Spleen (tissue), 11 donors: ENCODE results near the gene ANKRD12. TPM values are rescaled to one million over a fixed set of nuclear protein-coding genes. Genes with fewer than 3 reads are reported as not detected.

Experiments used
- DNase-seq: peaks from one replicate; pipeline ENCODE4 v3.0.0-alpha.2; 2020
- H3K27ac ChIP-seq, 8 donors: fragments of 200-600 bp; sonication (generic) in 7 of 8; 1 replicate in 4 of 8; 2 replicates in 4 of 8; pipeline versions ENCODE4 v1.5.0 to v1.8.0; 2016 to 2021; ENCODE audit warnings: inconsistent platforms in 4 of 8, mild to moderate bottlenecking in 4 of 8, moderate library complexity in 1 of 8
- H3K27me3 ChIP-seq, 7 donors: fragments of 200-600 bp; sonication (generic) in 6 of 7; replicated peaks in 1 of 7; 1 replicate in 4 of 7; 2 replicates in 3 of 7; pipeline versions ENCODE4 v1.5.0 to v1.8.0; 2016 to 2021; ENCODE audit warnings: inconsistent platforms in 3 of 7, mild to moderate bottlenecking in 1 of 7
- H3K36me3 ChIP-seq, 6 donors: fragments of 200-600 bp; sonication (generic) in 5 of 6; 1 replicate in 4 of 6; 2 replicates in 2 of 6; pipeline versions ENCODE4 v1.5.0 to v1.8.0; 2016 to 2021; ENCODE audit warnings: inconsistent platforms in 2 of 6
- H3K4me1 ChIP-seq, 6 donors: fragments of 200-600 bp; sonication (generic) in 5 of 6; 1 replicate in 3 of 6; 2 replicates in 3 of 6; pipeline versions ENCODE4 v1.5.0 to v1.8.0; 2016 to 2021; ENCODE audit warnings: inconsistent platforms in 3 of 6
- H3K4me3 ChIP-seq, 8 donors: fragments of 200-600 bp; sonication (generic) in 7 of 8; 1 replicate in 4 of 8; 2 replicates in 4 of 8; pipeline versions ENCODE4 v1.5.0 to v1.8.0; 2016 to 2021; ENCODE audit warnings: inconsistent platforms in 4 of 8, mild to moderate bottlenecking in 4 of 8, moderate library complexity in 2 of 8
- H3K9me3 ChIP-seq, 8 donors: fragments of 200-600 bp; sonication (generic) in 7 of 8; 1 replicate in 4 of 8; 2 replicates in 4 of 8; pipeline versions ENCODE4 v1.5.0 to v1.8.0; 2016 to 2021; ENCODE audit warnings: inconsistent platforms in 4 of 8
- CTCF ChIP-seq, 11 experiments: fragments of 200-600 bp in 7 of 11; fragments of 450-650 bp in 4 of 11; sonication (generic) in 4 of 11; IDR thresholded peaks in 8 of 11; conservative IDR thresholded peaks in 3 of 11; 1 replicate in 7 of 11; 2 replicates in 4 of 11; pipeline versions ENCODE4 v1.4.0 to v1.8.0; 2016 to 2021; ENCODE audit warnings: antibody characterized with exemption in 11 of 11, inconsistent platforms in 4 of 11, mild to moderate bottlenecking in 1 of 11
- POLR2A ChIP-seq, 3 donors: fragments of 450-650 bp; IDR thresholded peaks; one replicate each; pipeline ENCODE4 v1.5.1; 2017; ENCODE audit warnings: antibody characterized with exemption in 3 of 3, mild to moderate bottlenecking in 1 of 3
- POLR2AphosphoS5 ChIP-seq, 3 donors: sonication (generic); formaldehyde crosslinking; IDR thresholded peaks; one replicate each; pipeline ENCODE4 v1.5.1; 2017; ENCODE audit warnings: antibody characterized with exemption in 3 of 3
- WGBS, 5 donors: extraction: QIAGEN DNeasy Blood & Tissue Kit in 3 of 5; methylation state at CpG; one replicate each; pipeline versions ENCODE4 v1.1.5 to v1.1.7; 2013 to 2018; 5-methylcytosine and 5-hydroxymethylcytosine counted together
- intact Hi-C: fragments of 100-400 bp; cut with DNase I; formaldehyde crosslinking; loops from one replicate; pipeline ENCODE4 v1.15.0; 2023; ENCODE audit warnings: low total_unique reads
- polyA plus RNA-seq, 3 donors: library from polyadenylated mRNA; stranded (reverse); fragments of 200-250 nt; gene quantifications; one replicate each; pipeline ENCODE4 v1.2.1, GENCODE V29; 2013
- total RNA-seq, 7 donors: library from RNA; depleted of rRNA in 3 of 7; stranded (reverse); fragments of >200 nt in 3 of 7; fragmentation: NEBNext Ultra II Directional in 4 of 7; extraction: Animal tissue kit (Norgen Biotek cat#: 25700) in 4 of 7; gene quantifications; one replicate each; pipeline versions ENCODE4 v1.1.0 to v1.2.1, GENCODE V29; 2016 to 2021
- donor health status: healthy with polysubstance abuse.
- donor health status: DM: no; HTN: no; CAD: no; lungs with moderate emphysema.
- donor health status: DM: no; HTN: no; CAD: no.
- donor health status: Bipolar disorder and iron deficiency.
- donor health status: healthy.
- donor health status: DM: no; HTN: no; CAD: no.
- donor health status: DM: yes; HTN: yes; CAD: no.

Gene ANKRD12
- total and polyA plus RNA-seq, 10 donors, result 7.6 to 122 (median 84.4) TPM

GRCh38 chr18:9095297-9096006 lies 41.1 kb upstream of the ANKRD12 start:
- Histone ChIP-seq H3K27ac (peak overlapping the region in 7 of 8 donors; percentile 19 to 75 (median 54)), H3K36me3 (no peaks in the 10 kb centered on the region), H3K4me1 (peaks cover 0 to 44% (median 14%) of the 10 kb centered on the region in 6 donors), H3K9me3 (no peaks in the 10 kb centered on the region), H3K27me3 (no peaks in the 10 kb centered on the region), H3K4me3 (peak overlapping the region in 1 of 8 donors; percentile 13)
- intact Hi-C loops, result no loop called here
- TF ChIP-seq POLR2A (IDR thresholded peaks at IDR 0.05) (no peak), CTCF (IDR thresholded peaks at IDR 0.05 in 8 of 11, conservative IDR thresholded peaks at IDR 0.05 in 3 of 11) (no peak), POLR2AphosphoS5 (IDR thresholded peaks at IDR 0.05) (peak in 1 of 3 donors; percentile 39)
- WGBS, 5 donors, result 20 to 32% (median 28%) methylated on average over 9 of the region's 9 CpGs
- DNase-seq, result no peak

GRCh38 chr18:9096007-9096371 lies 40.6 kb upstream of the ANKRD12 start:
- H3K27ac ChIP-seq, result peak overlapping the region in 5 of 8 donors; percentile 37 to 75 (median 71)
- TF ChIP-seq POLR2AphosphoS5 (IDR thresholded peaks at IDR 0.05) (no peak), POLR2A (IDR thresholded peaks at IDR 0.05) (no peak), CTCF (IDR thresholded peaks at IDR 0.05 in 8 of 11, conservative IDR thresholded peaks at IDR 0.05 in 3 of 11) (no peak)
- no peaks in the 10 kb centered on the region for H3K27me3 ChIP-seq
- intact Hi-C loops, result no loop called here
- no peak overlapping the region for H3K4me3 ChIP-seq
- H3K36me3 ChIP-seq, result no peaks in the 10 kb centered on the region
- peaks cover 0 to 45% (median 15%) of the 10 kb centered on the region in 6 donors for H3K4me1 ChIP-seq
- H3K9me3 ChIP-seq, result no peaks in the 10 kb centered on the region
- no peak for DNase-seq
- 71 to 82% (median 76%) methylated on average over 3 of the region's 3 CpGs for WGBS, 5 donors

- H3K27ac ChIP-seq, result no peak overlapping the region
- no peak for TF ChIP-seq CTCF (IDR thresholded peaks at IDR 0.05 in 8 of 11, conservative IDR thresholded peaks at IDR 0.05 in 3 of 11)
- no peak for TF ChIP-seq POLR2AphosphoS5 (IDR thresholded peaks at IDR 0.05)
- no peak for TF ChIP-seq POLR2A (IDR thresholded peaks at IDR 0.05)
- H3K27me3 ChIP-seq, result no peaks in the 10 kb centered on the region
- no peak for DNase-seq
- WGBS, 5 donors, result 60 to 93% (median 81%) methylated on average over 2 of the region's 2 CpGs
- intact Hi-C loops, result no loop called here
- H3K36me3 ChIP-seq, result no peaks in the 10 kb centered on the region
- no peak overlapping the region for H3K4me3 ChIP-seq
- H3K9me3 ChIP-seq, result no peaks in the 10 kb centered on the region
- peaks cover 6 to 51% (median 21%) of the 10 kb centered on the region in 6 donors for H3K4me1 ChIP-seq
Measured at GRCh38 chr18:9096685-9097084, 39.9 kb upstream of the ANKRD12 start.

GRCh38 chr18:9097349-9097748 lies 39.2 kb upstream of the ANKRD12 start:
- Histone ChIP-seq H3K36me3 (no peaks in the 10 kb centered on the region), H3K4me1 (peaks cover 6 to 50% (median 23%) of the 10 kb centered on the region in 6 donors), H3K27ac (no peak overlapping the region), H3K9me3 (no peaks in the 10 kb centered on the region), H3K4me3 (no peak overlapping the region), H3K27me3 (no peaks in the 10 kb centered on the region)
- intact Hi-C loops, result no loop called here
- TF ChIP-seq CTCF (IDR thresholded peaks at IDR 0.05 in 8 of 11, conservative IDR thresholded peaks at IDR 0.05 in 3 of 11), result no peak
- TF ChIP-seq POLR2AphosphoS5 (IDR thresholded peaks at IDR 0.05), result no peak
- TF ChIP-seq POLR2A (IDR thresholded peaks at IDR 0.05), result no peak
- WGBS, 5 donors, result 75 to 98% (median 89%) methylated on average over 2 of the region's 2 CpGs
- no peak for DNase-seq
